HL-60 (cell line): ENCODE data around the gene POU2F1.

Experiments
- DNase-seq, 2 experiments: peaks; one replicate each; pipeline ENCODE4 v3.0.0-alpha.2; 2010 to 2020; ENCODE audit warnings: low read depth in 1 of 2, low spot score in 1 of 2
- H3K27ac ChIP-seq: fragments of 250-450 bp; sonication (Bioruptor Pico); replicated peaks from 2 replicates; pipeline ENCODE4 v1.5.1; 2020; ENCODE audit warnings: mild to moderate bottlenecking, moderate library complexity
- H3K27me3 ChIP-seq: fragments of 250-450 bp; sonication (Bioruptor Pico); 2 replicates; pipeline ENCODE4 v1.5.1; 2021; ENCODE audit warnings: mild to moderate bottlenecking, moderate library complexity; ENCODE audit not compliant: insufficient read depth, poor library complexity, severe bottlenecking
- H3K4me3 ChIP-seq: replicated peaks from 2 replicates; pipeline ENCODE4 v1.5.1; 2011; ENCODE audit warnings: mild to moderate bottlenecking, control low read depth, low read length; ENCODE audit not compliant: insufficient read depth
- GABPA ChIP-seq: IDR thresholded peaks from 2 replicates; pipeline ENCODE4 v1.6.1; 2012; ENCODE audit warnings: low read depth
- POLR2AphosphoS5 ChIP-seq: IDR thresholded peaks from 2 replicates; pipeline ENCODE4 v1.6.1; 2012; ENCODE audit warnings: low read depth
- SPI1 ChIP-seq: IDR thresholded peaks from 2 replicates; pipeline ENCODE4 v1.6.1; 2012; ENCODE audit warnings: low read depth, mild to moderate bottlenecking, borderline replicate concordance
- TF ChIP-seq, protein P1 (sequence below): IDR thresholded peaks from 2 replicates; pipeline ENCODE4 v1.6.1; 2012; ENCODE audit warnings: low read depth; ENCODE audit not compliant: insufficient replicate concordance
- TF ChIP-seq, protein P2 (sequence below): IDR thresholded peaks from one replicate; pipeline ENCODE4 v1.5.1; 2011; ENCODE audit warnings: low read length, control low read depth, inconsistent platforms; ENCODE audit not compliant: insufficient read depth

The POU2F1 gene

DNA sequence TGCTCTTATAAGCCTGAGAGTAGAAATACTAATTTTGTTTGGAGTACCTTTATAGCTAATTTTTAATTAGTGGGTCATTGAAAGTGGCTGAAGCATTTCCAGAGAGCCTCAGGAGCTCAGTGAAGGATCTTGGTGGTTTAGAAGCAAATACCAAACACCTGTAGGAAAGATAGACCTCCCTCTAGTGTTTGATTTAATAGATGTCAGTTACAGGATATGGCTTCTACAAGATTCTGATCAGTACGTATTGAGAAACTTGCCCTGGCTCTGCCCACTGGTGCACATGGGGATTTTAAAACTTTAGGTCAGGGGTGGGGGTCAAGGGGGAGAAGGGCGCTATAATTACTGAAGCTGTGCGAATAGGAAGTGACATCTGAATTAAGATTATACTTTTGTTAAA, 122.2 kb downstream of the POU2F1 start:
- Histone ChIP-seq H3K4me3 (no peak overlapping the region), H3K27ac (no peak overlapping the region), H3K27me3 (no peaks in the 10 kb centered on the region)
- TF ChIP-seq GABPA (no peak), POLR2AphosphoS5 (no peak), SPI1 (no peak)
- TF ChIP-seq, protein P1, sequence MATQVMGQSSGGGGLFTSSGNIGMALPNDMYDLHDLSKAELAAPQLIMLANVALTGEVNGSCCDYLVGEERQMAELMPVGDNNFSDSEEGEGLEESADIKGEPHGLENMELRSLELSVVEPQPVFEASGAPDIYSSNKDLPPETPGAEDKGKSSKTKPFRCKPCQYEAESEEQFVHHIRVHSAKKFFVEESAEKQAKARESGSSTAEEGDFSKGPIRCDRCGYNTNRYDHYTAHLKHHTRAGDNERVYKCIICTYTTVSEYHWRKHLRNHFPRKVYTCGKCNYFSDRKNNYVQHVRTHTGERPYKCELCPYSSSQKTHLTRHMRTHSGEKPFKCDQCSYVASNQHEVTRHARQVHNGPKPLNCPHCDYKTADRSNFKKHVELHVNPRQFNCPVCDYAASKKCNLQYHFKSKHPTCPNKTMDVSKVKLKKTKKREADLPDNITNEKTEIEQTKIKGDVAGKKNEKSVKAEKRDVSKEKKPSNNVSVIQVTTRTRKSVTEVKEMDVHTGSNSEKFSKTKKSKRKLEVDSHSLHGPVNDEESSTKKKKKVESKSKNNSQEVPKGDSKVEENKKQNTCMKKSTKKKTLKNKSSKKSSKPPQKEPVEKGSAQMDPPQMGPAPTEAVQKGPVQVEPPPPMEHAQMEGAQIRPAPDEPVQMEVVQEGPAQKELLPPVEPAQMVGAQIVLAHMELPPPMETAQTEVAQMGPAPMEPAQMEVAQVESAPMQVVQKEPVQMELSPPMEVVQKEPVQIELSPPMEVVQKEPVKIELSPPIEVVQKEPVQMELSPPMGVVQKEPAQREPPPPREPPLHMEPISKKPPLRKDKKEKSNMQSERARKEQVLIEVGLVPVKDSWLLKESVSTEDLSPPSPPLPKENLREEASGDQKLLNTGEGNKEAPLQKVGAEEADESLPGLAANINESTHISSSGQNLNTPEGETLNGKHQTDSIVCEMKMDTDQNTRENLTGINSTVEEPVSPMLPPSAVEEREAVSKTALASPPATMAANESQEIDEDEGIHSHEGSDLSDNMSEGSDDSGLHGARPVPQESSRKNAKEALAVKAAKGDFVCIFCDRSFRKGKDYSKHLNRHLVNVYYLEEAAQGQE = no peak
- TF ChIP-seq, protein P2, sequence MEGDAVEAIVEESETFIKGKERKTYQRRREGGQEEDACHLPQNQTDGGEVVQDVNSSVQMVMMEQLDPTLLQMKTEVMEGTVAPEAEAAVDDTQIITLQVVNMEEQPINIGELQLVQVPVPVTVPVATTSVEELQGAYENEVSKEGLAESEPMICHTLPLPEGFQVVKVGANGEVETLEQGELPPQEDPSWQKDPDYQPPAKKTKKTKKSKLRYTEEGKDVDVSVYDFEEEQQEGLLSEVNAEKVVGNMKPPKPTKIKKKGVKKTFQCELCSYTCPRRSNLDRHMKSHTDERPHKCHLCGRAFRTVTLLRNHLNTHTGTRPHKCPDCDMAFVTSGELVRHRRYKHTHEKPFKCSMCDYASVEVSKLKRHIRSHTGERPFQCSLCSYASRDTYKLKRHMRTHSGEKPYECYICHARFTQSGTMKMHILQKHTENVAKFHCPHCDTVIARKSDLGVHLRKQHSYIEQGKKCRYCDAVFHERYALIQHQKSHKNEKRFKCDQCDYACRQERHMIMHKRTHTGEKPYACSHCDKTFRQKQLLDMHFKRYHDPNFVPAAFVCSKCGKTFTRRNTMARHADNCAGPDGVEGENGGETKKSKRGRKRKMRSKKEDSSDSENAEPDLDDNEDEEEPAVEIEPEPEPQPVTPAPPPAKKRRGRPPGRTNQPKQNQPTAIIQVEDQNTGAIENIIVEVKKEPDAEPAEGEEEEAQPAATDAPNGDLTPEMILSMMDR = no peak
- no peak for DNase-seq

DNA sequence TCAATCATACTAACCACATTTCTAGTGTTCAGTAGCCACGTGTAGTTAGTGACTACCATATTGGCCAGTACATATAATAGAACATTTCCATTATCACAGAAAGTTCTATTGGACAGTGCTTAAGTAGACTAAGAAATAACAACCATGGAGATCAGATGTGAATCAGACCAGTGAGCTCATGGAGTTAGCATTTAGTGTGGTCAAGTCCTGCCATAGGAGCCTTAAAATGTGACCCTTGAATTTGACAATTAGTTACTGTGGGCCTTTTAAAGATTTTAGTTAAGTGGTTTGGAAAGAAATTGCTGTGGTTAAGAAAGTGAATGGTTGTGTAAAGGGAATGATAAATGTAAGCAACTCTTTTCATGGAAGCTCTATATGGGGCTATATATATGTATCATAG, 123.4 kb downstream of the POU2F1 start:
- DNase-seq = no peak
- TF ChIP-seq, protein P1 = no peak
- no peak for TF ChIP-seq GABPA
- TF ChIP-seq, protein P2 = no peak
- TF ChIP-seq POLR2AphosphoS5 = no peak
- TF ChIP-seq SPI1 = no peak
- no peak overlapping the region for H3K27ac ChIP-seq
- no peak overlapping the region for H3K4me3 ChIP-seq
- no peaks in the 10 kb centered on the region for H3K27me3 ChIP-seq

DNA sequence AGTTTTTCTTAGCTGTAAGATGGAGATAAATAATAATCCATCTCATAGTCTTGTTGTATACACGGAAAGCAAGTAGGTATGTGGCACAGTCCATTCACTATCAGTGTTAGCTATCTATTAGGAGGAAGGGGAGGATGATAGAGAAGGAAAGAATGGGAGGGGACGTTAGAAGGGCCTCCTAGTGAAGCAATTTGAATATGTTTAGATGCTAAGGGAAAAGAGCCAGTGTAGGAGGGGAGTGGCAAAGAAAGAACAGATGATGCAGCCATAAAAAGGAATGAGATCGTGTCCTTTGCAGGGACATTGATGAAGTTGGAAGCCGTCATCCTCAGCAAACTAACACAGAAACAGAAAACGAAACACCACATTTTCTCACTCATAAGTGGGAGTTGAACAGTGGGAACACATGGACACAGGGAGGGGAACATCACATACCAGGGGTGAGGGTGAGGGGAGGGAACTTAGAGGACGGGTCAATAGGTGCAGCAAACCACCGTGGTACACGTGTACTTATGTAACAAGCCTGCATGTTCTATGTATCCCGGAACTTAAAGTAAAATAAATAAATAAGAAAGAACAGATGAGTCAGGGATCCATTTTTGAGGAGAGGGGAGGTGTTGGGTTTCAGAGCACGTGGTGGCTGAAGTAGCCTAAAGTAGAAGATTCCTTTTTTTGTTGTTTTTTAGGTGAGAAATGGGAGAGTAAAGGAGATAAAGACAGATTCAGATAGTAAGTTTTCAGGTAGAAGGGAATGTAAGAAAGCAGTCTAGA, 124.1 kb downstream of the POU2F1 start:
- Histone ChIP-seq H3K4me3 (no peak overlapping the region), H3K27ac (no peak overlapping the region), H3K27me3 (no peaks in the 10 kb centered on the region)
- TF ChIP-seq GABPA (no peak), POLR2AphosphoS5 (no peak), SPI1 (no peak)
- TF ChIP-seq, protein P1 = no peak
- TF ChIP-seq, protein P2 = no peak
- DNase-seq = no peak
